ENCODE measurements around the gene EIF3K. TPM values are rescaled to one million over a fixed set of nuclear protein-coding genes. Genes with fewer than 3 reads are reported as not detected.

The EIF3K gene
- total and polyA plus RNA-seq, 2 of the 8 experiments (the other 6 are each of a cell fraction or from before 2014, with no cell fraction given), result 329 to 937 TPM

- no peak for TF ChIP-seq FOSL1 (IDR thresholded peaks at IDR 0.05; ENCODE audit: insufficient read depth, low read depth, low read length)
- TF ChIP-seq JUND (IDR thresholded peaks at IDR 0.05; ENCODE audit: low read length), result no peak
- TF ChIP-seq NANOG (IDR thresholded peaks at IDR 0.05; ENCODE audit: insufficient read depth, low read depth, low read length, poor library complexity, severe bottlenecking), result no peak
- no peak for TF ChIP-seq SIN3A (conservative IDR thresholded peaks at IDR 0.05 in 1 of 2, IDR thresholded peaks at IDR 0.05 in 1 of 2; ENCODE audit: low read depth in 1 of 2, low read length in 2 of 2)
- no peak for TF ChIP-seq TAF7 (optimal IDR thresholded peaks at IDR 0.05; ENCODE audit: borderline replicate concordance, low read depth, low read length)
- TF ChIP-seq KDM4A (IDR thresholded peaks at IDR 0.05; ENCODE audit: low read depth, low read length, severe bottlenecking), result no peak
Measured at GRCh38 chr19:38583985-38584305, 35.0 kb upstream of the EIF3K start (continued).

All from H1 (cell line).